WTC11 (cell line): ENCODE results near the gene ARMC8. TPM values are rescaled to one million over a fixed set of nuclear protein-coding genes. Genes with fewer than 3 reads are reported as not detected.

Source experiments
- ATAC-seq: fragments of 200-7000 bp; cut with Tn5 transposase; 2 replicates; pipeline ENCODE4 v1.10.0; 2021; ENCODE audit warnings: mild to moderate bottlenecking, moderate library complexity
- CTCF ChIA-PET: fragments of 300-600 bp; sonication (Branson Sonifier 250); formaldehyde crosslinking; loops from one replicate; lab custom pipeline; 2021; ENCODE audit warnings: antibody characterized with exemption; lab: Charles Lee
- POLR2A ChIA-PET: fragments of 350-600 bp; sonication (Branson Sonifier 250); formaldehyde crosslinking; loops from one replicate; lab custom pipeline; 2021; ENCODE audit warnings: antibody characterized with exemption; lab: Charles Lee
- DNase-seq: peaks from one replicate; pipeline ENCODE4 v3.0.0; 2021; ENCODE audit warnings: low spot score
- H3K27ac Mint-ChIP-seq: 2 replicates; pipeline ENCODE4 v1.8.0; 2021; ENCODE audit warnings: mixed read lengths
- H3K27me3 Mint-ChIP-seq: 2 replicates; pipeline ENCODE4 v1.8.0; 2021; ENCODE audit warnings: low read depth, mild to moderate bottlenecking, moderate library complexity, mixed read lengths
- H3K36me3 Mint-ChIP-seq: 2 replicates; pipeline ENCODE4 v1.8.0; 2021; ENCODE audit warnings: mixed read lengths
- H3K4me1 Mint-ChIP-seq: 2 replicates; pipeline ENCODE4 v1.8.0; 2022; ENCODE audit warnings: mixed read lengths
- H3K4me3 Mint-ChIP-seq: 2 replicates; pipeline ENCODE4 v1.8.0; 2021; ENCODE audit warnings: mild to moderate bottlenecking, moderate library complexity, mixed read lengths
- H3K9me3 Mint-ChIP-seq: 2 replicates; pipeline ENCODE4 v1.8.0; 2021; ENCODE audit warnings: mixed read lengths
- ATF1 ChIP-seq: sonication (generic); formaldehyde crosslinking; IDR thresholded peaks from 2 replicates; pipeline ENCODE4 v1.8.1; 2023; ENCODE audit warnings: mild to moderate bottlenecking, moderate library complexity, missing genetic modification reagents
- CBFB ChIP-seq: sonication (generic); formaldehyde crosslinking; IDR thresholded peaks from 2 replicates; pipeline ENCODE4 v1.8.1; 2022; ENCODE audit warnings: mild to moderate bottlenecking, low read depth, missing genetic modification reagents
- FOXK1 ChIP-seq: sonication (generic); formaldehyde crosslinking; IDR thresholded peaks from 2 replicates; pipeline ENCODE4 v1.8.0; 2022; ENCODE audit warnings: mild to moderate bottlenecking, moderate library complexity, missing genetic modification reagents
- HMGXB4 ChIP-seq: sonication (generic); formaldehyde crosslinking; IDR thresholded peaks from 2 replicates; pipeline ENCODE4 v1.8.1; 2023; ENCODE audit warnings: mild to moderate bottlenecking, moderate library complexity, missing genetic modification reagents
- JAZF1 ChIP-seq: fragments of 250-450 bp; sonication (Bioruptor Pico); IDR thresholded peaks from 2 replicates; pipeline ENCODE4 v1.9.0; 2021; ENCODE audit warnings: moderate library complexity, mild to moderate bottlenecking, inconsistent platforms
- KAT7 ChIP-seq: sonication (generic); formaldehyde crosslinking; IDR thresholded peaks from 2 replicates; pipeline ENCODE4 v1.8.1; 2023; ENCODE audit warnings: missing genetic modification reagents, mild to moderate bottlenecking, borderline replicate concordance
- MXD4 ChIP-seq: fragments of 250-450 bp; sonication (Bioruptor Pico); IDR thresholded peaks from 2 replicates; pipeline ENCODE4 v1.8.0; 2021; ENCODE audit warnings: mild to moderate bottlenecking, moderate library complexity, borderline replicate concordance
- PRRX2 ChIP-seq: fragments of 250-450 bp; sonication (Bioruptor Pico); IDR thresholded peaks from 2 replicates; pipeline ENCODE4 v1.8.0; 2021; ENCODE audit warnings: mild to moderate bottlenecking
- SOX15 ChIP-seq: fragments of 250-450 bp; sonication (Bioruptor Pico); IDR thresholded peaks from 2 replicates; pipeline ENCODE4 v1.9.0; 2021; ENCODE audit warnings: mild to moderate bottlenecking
- STAT6 ChIP-seq: sonication (generic); formaldehyde crosslinking; conservative IDR thresholded peaks from 2 replicates; pipeline ENCODE4 v1.8.1; 2023; ENCODE audit warnings: mild to moderate bottlenecking, low read depth, missing genetic modification reagents, moderate library complexity
- ZNF396 ChIP-seq: fragments of 250-450 bp; sonication (Bioruptor Pico); IDR thresholded peaks from 2 replicates; pipeline ENCODE4 v1.8.0; 2021; ENCODE audit warnings: mild to moderate bottlenecking, moderate library complexity, borderline replicate concordance
- ZNF416 ChIP-seq: fragments of 250-450 bp; sonication (Bioruptor Pico); IDR thresholded peaks from 2 replicates; pipeline ENCODE4 v1.9.0; 2021; ENCODE audit warnings: mild to moderate bottlenecking, inconsistent platforms
- total RNA-seq: library from RNA; stranded (reverse); gene quantifications from 3 replicates; pipeline ENCODE4 v1.2.3, GENCODE V29; 2021
- TF ChIP-seq, protein P1 (sequence below): sonication (generic); formaldehyde crosslinking; IDR thresholded peaks from 2 replicates; pipeline ENCODE4 v1.8.1; 2023; ENCODE audit warnings: mild to moderate bottlenecking, missing genetic modification reagents, borderline replicate concordance
- TF ChIP-seq, protein P2 (sequence below): sonication (generic); formaldehyde crosslinking; IDR thresholded peaks from 2 replicates; pipeline ENCODE4 v1.8.0; 2023; ENCODE audit warnings: missing genetic modification reagents, mild to moderate bottlenecking, borderline replicate concordance

The ARMC8 gene
- total RNA-seq, 1 experiment from 2014 or later, result 44.9 TPM

DNA sequence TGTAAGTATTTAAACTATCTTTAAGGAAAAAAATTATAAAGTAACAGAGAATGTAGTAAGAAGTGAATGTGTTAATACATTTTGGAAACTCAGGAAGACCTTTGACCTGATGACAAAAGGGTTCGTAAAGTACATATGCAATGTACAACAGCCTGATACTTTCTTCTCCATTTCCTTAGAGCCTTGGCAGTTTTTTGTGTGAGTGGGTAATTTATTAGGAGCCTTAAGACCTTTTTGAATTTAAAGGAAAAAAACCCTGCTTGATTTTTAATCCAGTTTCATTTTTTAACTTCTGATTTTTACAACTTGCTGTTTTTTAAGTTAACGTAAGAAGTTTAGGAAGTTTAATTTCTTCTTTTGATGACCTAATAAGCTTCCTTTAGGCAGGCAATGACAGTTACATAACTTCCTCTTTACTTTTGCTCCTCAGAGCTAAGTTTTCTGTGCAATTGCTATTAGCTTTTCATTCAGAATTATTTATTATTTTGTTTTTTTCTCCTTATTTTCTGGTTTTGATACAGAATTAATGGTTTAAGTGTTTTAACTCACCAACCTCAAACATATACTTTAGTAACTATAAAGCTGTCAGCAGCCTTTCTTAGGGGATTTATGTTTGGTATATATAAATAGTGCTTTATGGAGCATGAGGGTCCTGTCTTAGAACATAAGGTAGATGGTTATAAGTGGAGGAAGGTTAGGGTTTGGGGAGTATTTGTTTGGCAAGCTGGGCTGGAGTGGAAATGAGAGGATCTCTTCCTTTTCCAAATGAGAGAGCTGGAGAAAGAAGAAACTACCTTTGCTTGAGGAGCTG, 35.2 kb downstream of the ARMC8 start:
- CTCF ChIA-PET, result no interaction called here
- H3K9me3 Mint-ChIP-seq, result no peaks in the 10 kb centered on the region
- H3K27ac Mint-ChIP-seq, result no peak overlapping the region
- H3K4me1 Mint-ChIP-seq, result peaks cover 13% of the 10 kb centered on the region
- H3K36me3 Mint-ChIP-seq, result peaks cover 35% of the 10 kb centered on the region
- POLR2A ChIA-PET, result no interaction called here
- no peak for ATAC-seq
- DNase-seq, result no peak
- H3K4me3 Mint-ChIP-seq, result no peak overlapping the region
- no peak for TF ChIP-seq HMGXB4
- TF ChIP-seq ZNF416 (CRISPR knock-in tag), result no peak
- TF ChIP-seq, protein P1, sequence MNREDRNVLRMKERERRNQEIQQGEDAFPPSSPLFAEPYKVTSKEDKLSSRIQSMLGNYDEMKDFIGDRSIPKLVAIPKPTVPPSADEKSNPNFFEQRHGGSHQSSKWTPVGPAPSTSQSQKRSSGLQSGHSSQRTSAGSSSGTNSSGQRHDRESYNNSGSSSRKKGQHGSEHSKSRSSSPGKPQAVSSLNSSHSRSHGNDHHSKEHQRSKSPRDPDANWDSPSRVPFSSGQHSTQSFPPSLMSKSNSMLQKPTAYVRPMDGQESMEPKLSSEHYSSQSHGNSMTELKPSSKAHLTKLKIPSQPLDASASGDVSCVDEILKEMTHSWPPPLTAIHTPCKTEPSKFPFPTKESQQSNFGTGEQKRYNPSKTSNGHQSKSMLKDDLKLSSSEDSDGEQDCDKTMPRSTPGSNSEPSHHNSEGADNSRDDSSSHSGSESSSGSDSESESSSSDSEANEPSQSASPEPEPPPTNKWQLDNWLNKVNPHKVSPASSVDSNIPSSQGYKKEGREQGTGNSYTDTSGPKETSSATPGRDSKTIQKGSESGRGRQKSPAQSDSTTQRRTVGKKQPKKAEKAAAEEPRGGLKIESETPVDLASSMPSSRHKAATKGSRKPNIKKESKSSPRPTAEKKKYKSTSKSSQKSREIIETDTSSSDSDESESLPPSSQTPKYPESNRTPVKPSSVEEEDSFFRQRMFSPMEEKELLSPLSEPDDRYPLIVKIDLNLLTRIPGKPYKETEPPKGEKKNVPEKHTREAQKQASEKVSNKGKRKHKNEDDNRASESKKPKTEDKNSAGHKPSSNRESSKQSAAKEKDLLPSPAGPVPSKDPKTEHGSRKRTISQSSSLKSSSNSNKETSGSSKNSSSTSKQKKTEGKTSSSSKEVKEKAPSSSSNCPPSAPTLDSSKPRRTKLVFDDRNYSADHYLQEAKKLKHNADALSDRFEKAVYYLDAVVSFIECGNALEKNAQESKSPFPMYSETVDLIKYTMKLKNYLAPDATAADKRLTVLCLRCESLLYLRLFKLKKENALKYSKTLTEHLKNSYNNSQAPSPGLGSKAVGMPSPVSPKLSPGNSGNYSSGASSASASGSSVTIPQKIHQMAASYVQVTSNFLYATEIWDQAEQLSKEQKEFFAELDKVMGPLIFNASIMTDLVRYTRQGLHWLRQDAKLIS, result no peak
- no peak for TF ChIP-seq ZNF396 (CRISPR knock-in tag)
- no peak for TF ChIP-seq JAZF1 (CRISPR knock-in tag)
- no peak for TF ChIP-seq FOXK1 (CRISPR knock-in tag)
- no peak for TF ChIP-seq KAT7 (CRISPR knock-in tag)
- no peak for TF ChIP-seq STAT6
- no peak for TF ChIP-seq SOX15 (CRISPR knock-in tag)
- no peak for TF ChIP-seq ATF1 (CRISPR knock-in tag)
- TF ChIP-seq PRRX2 (CRISPR knock-in tag), result no peak
- TF ChIP-seq, protein P2, sequence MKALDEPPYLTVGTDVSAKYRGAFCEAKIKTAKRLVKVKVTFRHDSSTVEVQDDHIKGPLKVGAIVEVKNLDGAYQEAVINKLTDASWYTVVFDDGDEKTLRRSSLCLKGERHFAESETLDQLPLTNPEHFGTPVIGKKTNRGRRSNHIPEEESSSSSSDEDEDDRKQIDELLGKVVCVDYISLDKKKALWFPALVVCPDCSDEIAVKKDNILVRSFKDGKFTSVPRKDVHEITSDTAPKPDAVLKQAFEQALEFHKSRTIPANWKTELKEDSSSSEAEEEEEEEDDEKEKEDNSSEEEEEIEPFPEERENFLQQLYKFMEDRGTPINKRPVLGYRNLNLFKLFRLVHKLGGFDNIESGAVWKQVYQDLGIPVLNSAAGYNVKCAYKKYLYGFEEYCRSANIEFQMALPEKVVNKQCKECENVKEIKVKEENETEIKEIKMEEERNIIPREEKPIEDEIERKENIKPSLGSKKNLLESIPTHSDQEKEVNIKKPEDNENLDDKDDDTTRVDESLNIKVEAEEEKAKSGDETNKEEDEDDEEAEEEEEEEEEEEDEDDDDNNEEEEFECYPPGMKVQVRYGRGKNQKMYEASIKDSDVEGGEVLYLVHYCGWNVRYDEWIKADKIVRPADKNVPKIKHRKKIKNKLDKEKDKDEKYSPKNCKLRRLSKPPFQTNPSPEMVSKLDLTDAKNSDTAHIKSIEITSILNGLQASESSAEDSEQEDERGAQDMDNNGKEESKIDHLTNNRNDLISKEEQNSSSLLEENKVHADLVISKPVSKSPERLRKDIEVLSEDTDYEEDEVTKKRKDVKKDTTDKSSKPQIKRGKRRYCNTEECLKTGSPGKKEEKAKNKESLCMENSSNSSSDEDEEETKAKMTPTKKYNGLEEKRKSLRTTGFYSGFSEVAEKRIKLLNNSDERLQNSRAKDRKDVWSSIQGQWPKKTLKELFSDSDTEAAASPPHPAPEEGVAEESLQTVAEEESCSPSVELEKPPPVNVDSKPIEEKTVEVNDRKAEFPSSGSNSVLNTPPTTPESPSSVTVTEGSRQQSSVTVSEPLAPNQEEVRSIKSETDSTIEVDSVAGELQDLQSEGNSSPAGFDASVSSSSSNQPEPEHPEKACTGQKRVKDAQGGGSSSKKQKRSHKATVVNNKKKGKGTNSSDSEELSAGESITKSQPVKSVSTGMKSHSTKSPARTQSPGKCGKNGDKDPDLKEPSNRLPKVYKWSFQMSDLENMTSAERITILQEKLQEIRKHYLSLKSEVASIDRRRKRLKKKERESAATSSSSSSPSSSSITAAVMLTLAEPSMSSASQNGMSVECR, result no peak
- no peak for TF ChIP-seq CBFB (CRISPR knock-in tag)
- TF ChIP-seq MXD4 (CRISPR knock-in tag), result no peak
- no peaks in the 10 kb centered on the region for H3K27me3 Mint-ChIP-seq
